GM20431 (cell line): ENCODE data around the gene CCDC51.
"Not testable (repeated sequence)": the region's sequence is repeated elsewhere in the genome, so short reads cannot be mapped to it uniquely, and the experiment has no call there.

Experiments used
- in situ Hi-C: fragments of 300-500 bp; cut with MseI, MboI; formaldehyde crosslinking; loops from one replicate; pipeline ENCODE4 v1.15.0; 2020; ENCODE audit warnings: low sequenced_read_pairs; ENCODE audit not compliant: unreplicated experiment

Gene CCDC51

GRCh38 chr3:48439820-48440589, at the start of gene CCDC51, which contains the start of gene TMA7:
CCDC51 (minus strand) TSS chr3:48440119; CDS start chr3:48435128, 4,991 bp downstream.
TMA7 (plus strand) TSS chr3:48440257; CDS start chr3:48440297, 40 bp downstream.
- in situ Hi-C loops = loop anchor here (10.0 kb wide), 1 partner anchor 205 kb away; no protein-coding TSS in a partner anchor

DNA sequence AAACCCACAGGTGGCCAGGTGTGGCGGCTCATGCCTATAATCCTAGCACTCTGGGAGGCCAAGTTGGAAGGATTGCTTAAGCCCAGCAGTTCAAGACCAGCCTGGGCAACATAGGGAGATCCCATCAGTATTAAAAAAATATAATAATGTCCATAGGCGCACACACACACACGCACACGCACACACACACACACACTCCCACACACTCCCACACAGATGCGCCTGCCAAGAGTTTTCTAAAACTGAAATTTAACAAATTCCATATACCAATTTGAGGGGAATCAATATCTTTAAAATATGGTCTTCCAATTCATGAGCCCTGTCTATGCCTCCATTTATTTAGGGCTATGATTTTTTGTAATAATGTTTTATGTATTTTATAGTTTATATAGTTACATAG, 47.0 kb upstream of the CCDC51 start:
- in situ Hi-C loops = no loop called here

DNA sequence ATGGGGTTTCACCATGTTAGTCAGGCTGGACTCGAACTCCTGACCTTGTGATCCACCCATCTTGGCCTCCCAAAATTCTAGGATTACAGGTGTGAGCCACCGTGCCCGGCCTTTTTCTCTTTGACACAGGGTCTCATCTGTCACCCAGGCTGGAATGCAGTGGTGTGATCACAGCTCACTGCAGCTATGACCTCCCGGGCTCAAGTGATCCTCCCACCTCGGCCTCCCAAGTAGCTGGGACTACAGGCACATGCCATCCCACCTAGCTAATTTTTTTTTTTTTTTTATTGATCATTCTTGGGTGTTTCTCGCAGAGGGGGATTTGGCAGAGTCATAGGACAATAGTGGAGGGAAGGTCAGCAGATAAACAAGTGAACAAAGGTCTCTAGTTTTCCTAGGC, 42.9 kb upstream of the CCDC51 start:
- in situ Hi-C loops = not testable (repeated sequence)

DNA sequence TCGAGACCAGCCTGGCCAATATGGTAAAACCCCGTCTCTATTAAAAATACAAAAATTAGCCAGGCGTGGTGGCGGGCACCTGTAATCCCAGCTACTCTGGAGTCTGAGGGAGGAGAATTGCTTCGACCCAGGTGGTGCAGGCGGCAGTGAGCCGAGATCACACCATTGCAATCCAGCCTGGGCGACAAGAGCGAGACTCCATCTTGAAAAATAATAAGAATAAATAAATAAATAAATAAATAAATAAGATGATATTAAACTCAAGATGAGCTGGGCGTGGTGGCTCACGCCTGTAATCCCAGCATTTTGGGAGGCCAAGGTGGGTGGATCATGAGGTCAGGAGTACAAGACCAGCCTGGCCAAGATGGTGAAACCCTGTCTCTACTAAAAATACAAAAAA, 41.0 kb upstream of the CCDC51 start:
- in situ Hi-C loops = not testable (repeated sequence)

GRCh38 chr3:48478626-48479555, 39.0 kb upstream of the CCDC51 start:
- in situ Hi-C loops = no loop called here

DNA sequence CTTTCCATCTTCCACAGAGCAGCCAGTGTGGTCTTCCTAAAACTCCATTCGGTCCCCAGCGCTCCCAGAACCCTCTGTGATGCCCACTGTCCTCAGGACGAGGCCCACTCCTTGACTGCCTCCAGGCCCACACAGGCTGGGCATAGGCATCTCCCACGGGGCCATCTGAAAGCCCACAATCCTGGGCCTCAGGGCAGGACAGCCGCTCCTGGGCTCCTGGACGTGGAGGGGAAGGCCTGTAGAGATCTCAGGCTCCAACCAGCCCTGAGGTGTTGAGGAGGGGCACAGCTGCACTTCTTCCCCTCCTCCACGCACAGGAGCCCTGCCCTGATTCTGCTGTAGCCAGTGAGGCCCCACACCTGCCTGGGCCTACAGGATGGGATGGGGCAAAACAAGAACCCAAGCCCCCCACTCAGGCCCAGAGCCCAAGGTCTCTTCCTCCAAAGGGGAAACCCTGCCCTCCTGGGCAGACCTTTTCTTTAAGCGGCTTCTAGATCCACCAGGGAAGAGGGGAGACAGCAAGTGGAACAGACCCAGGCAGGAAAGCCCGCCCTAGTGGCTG, 38.1 kb upstream of the CCDC51 start:
- in situ Hi-C loops = no loop called here

DNA sequence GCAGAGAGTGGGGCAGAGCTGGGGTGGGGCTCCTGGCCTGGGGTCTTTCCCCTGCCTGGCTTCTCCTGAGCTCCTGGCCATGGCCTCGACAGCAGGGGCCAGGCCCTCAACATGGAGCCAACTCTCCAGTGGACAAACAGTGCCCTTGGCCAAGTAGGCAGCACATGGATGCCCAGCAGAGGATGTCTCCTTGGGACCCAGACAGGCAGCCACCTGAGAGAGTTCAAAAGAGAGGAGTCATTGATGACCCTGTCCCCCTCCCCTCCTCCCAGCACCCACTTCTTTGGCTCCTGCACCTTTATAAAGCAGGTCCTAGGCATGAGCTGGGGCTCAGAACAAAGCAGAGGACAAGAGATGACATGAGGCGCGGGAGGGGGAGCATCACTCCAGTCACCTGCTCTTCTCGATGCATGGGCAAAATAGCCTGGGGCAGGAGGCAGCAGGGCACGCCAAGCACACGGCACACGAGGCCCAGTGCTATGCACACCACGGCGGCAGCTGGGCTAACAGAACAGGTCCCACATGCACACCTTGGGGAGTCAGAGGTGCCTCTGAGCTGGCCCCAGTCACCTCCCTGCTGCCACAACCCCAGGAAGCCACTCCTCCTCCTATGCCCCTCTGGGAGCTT, 36.6 kb upstream of the CCDC51 start:
- in situ Hi-C loops = no loop called here

DNA sequence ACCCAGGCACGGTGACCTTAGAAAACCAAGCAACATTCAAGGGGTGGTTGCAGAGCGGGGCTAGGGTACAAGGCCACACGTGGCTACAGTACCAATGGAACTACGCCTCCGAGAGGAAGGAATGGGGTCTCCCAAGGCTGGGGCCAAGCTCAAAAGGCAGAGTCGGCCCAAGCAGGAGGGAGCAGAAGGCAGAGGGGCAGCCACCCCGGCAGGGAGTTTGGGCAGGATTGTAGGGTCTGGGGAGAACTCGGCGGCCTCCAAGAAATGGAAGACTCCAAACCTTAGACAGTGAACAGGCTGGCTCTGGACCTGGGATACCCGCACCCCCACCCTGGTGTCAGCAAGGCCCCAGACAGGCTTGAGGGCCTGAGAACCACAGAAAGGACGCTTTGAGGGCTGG, 35.3 kb upstream of the CCDC51 start:
- in situ Hi-C loops = no loop called here

DNA sequence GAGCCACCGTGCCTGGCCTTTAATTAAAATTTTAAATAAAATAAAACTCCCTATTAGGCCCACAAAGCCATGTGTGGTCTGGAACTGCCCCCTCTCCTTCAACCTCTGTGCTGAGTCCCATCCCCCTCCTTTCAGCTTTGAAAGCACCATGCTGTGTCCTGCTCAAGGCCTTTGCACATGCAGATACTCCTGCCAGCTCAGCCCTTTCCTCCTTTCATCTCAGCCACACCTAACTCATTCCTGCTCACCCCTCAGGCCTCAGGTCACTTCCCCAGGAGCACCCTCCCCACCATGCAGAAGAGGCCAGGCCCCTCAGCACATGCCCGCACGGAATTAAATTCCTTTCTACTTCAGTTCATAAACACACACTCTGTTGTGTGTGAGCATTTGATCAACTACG, 34.7 kb upstream of the CCDC51 start:
- in situ Hi-C loops = no loop called here

- in situ Hi-C loops = not testable (repeated sequence)
Observed at GRCh38 chr3:48474031-48474430, 34.1 kb upstream of the CCDC51 start.

- in situ Hi-C loops = no loop called here
Observed at GRCh38 chr3:48473617-48473952, 33.7 kb upstream of the CCDC51 start.

DNA sequence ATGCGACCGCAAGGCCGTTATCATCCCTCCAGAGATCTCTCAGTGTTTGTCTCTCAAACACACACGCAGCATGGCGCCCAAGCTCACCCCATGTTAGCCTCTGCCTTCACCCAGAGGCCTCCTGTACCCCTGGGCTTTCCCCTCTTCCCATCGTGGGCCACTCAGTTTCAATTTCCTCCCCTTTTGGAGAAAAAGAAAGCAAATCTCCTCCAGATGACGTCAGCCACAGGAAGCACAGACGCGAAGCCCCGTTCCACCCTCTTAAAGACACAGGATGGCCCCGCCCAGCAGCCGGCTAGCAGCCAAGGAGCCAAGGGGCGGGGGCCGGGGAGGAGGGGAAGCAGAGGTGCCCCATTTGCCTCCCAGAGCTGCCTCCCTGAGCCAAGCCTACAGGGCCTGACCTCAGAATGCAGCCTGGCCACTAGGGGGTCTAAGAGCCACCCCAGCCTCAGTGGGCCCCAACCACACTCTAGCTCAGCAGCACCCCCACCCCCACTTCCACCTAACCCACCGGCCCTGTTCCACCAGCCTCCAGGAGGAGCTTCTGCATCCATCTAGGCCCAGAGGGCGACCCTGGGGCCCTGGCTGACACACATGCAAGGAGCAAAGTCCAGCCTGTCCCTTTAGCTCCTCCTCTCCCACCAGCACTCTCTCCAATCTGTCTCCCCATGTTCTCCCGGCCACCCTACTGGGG, 33.2 kb upstream of the CCDC51 start:
- in situ Hi-C loops = no loop called here

GRCh38 chr3:48472673-48472922, 32.7 kb upstream of the CCDC51 start:
- in situ Hi-C loops = no loop called here

DNA sequence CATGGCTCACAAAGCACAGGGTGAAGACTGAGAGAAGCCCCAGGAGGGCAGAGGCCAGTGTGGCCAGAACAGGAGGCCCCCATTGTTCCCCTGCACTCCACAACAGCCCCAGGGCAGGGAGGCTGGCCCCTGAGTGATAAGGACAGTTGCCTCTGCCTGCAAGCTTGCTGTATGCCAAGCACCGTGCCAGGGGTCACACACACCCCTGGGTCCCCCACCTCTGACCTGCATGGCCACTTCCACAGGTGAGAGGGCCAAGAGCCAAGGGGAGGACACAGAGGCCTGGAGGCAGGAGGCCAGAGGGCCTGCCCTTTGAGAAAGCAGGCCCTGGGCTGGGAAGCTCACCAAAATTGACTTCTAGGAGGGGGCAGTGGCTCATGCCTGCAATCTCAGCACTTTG, 30.4 kb upstream of the CCDC51 start:
- in situ Hi-C loops = no loop called here

DNA sequence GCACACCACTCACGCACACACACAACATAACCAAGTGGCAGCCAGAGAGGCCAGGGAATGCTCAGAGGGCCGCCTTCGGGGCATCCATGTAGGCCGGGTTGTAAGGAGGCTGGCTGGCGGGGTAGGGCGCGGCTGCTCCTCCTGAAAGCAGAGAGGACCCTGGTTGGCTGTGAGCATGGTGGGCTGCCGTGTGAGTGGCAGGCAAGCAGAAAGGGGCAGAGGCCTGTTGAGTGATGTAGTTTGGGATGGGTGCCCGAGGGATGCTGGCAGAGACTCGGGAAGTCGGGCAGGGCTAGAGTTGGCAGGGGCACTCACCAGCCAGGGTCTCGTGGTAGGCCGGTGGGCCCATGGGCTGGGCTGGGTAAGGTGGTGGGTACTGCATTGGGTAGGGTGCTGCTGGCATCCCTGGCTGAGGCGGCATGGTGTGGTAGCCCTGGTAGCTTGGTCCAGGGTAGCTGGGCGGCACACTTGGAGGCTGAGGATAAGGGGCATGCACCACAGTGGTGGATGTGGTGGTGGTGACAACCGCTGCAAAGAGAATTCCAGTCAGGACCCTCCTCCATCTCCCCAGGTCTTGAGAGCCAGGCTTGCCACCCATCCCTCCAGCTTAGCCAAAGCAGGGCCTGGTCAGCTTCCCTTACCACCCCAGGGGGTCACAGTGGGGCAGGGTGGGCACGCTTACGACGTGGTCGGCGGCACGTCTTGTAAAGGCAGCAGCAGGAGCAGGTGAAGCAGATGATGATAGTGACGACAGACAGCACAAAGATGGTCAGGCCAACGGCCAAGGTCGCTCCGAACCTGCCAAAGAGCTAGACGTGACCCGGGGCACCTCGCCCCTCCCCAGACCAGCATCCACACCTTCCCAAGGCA, 29.4 kb upstream of the CCDC51 start:
- in situ Hi-C loops = no loop called here

DNA sequence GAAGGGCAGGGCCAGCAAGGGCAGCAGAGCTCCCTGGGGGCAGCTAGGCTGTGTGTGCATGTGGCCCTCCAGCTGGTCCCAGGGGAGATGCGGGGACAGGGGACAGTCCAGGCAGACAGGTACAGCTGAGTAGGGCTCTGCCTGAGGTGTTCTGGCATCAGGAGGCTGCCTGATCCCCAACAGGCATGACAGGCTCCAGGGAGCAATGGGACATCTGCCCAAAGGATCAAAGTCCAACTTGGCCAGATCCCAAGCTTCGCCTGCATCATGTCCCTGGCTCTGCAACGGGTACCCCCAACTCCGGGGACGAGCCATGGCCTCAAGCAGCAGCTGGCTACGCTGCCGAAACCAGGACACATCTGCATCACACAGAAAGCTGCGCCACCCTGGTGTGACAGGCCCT, 28.4 kb upstream of the CCDC51 start:
- in situ Hi-C loops = no loop called here

DNA sequence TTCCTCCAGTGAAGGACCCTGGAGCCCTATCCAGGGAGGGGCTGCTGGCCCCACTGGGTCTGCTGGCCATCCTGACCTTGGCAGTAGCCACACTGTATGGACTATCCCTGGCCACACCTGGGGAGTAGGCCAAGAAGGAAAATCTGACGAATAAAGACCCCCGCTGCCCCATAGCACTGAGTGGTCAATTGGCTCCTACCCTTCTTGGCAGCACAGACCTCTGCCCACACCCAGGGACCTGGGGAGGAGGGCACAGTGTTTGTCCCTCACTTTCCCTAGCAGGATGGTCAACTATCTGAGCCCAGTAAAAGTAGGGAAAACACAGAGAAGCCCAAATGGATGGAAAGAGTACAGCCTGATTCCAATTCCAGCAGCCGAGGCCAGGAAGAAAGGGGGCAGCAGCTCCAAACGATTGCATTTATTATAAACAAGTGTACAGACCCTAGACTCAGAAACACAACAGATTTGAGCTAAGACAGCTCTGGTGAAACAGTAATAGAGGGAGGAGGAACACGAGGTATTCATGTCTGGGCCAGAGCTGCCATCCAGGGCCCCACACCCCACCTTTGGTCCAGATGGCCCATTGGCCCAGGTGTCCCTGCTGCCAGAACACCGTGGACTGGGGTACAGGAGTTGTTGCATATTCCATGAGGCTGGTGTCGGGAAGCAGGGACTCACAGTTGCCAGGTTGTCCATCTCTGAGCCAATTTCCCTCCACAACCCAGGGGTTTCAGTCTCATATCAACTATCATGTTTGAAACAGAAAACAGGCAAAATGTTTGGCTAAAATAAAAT, 27.8 kb upstream of the CCDC51 start:
- in situ Hi-C loops = no loop called here

DNA sequence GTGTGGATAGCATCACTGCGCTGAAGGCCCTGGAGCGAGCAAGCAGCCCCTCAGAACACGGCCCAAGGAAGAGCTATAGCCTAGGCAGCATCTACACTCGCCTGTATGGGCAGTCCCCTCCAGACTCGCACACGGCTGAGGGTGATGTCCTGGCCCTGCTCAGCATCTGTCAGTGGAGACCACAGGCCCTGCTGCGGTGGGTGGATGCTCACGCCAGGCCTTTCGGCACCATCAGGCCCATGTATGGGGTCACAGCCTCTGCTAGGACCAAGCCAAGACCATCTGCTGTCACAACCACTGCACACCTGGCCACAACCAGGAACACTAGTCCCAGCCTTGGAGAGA, 27.2 kb upstream of the CCDC51 start:
- in situ Hi-C loops = no loop called here
